HEK293T (cell line): Measurements from ENCODE around the gene PHLDA3.

ENCODE experiments used
- ARNT ChIP-seq: fragments of 450-650 bp; IDR thresholded peaks from 2 replicates; pipeline ENCODE4 v1.6.1; 2017; ENCODE audit warnings: mild to moderate bottlenecking
- CTBP1 ChIP-seq: fragments of 450-650 bp; IDR thresholded peaks from 2 replicates; pipeline ENCODE4 v1.6.1; 2016; ENCODE audit warnings: borderline replicate concordance
- ELF4 ChIP-seq: fragments of 450-650 bp; IDR thresholded peaks from 2 replicates; pipeline ENCODE4 v1.6.1; 2017; ENCODE audit warnings: antibody characterized with exemption
- FOXA1 ChIP-seq: fragments of 450-650 bp; IDR thresholded peaks from 2 replicates; pipeline ENCODE4 v1.6.1; 2016; ENCODE audit warnings: mild to moderate bottlenecking
- FOXK2 ChIP-seq: fragments of 450-650 bp; IDR thresholded peaks from 2 replicates; pipeline ENCODE4 v1.6.1; 2016; ENCODE audit warnings: mild to moderate bottlenecking
- FOXM1 ChIP-seq: fragments of 450-650 bp; IDR thresholded peaks from 2 replicates; pipeline ENCODE4 v1.6.1; 2017; ENCODE audit warnings: mild to moderate bottlenecking, borderline replicate concordance
- HDGF ChIP-seq: fragments of 450-650 bp; IDR thresholded peaks from 2 replicates; pipeline ENCODE4 v1.6.1; 2017; ENCODE audit warnings: antibody characterized with exemption, borderline replicate concordance
- NFRKB ChIP-seq: fragments of 450-650 bp; IDR thresholded peaks from 2 replicates; pipeline ENCODE4 v1.6.1; 2016; ENCODE audit warnings: mild to moderate bottlenecking, moderate library complexity
- PKNOX1 ChIP-seq: fragments of 450-650 bp; IDR thresholded peaks from 2 replicates; pipeline ENCODE4 v1.6.1; 2016
- ZNF384 ChIP-seq: fragments of 450-650 bp; IDR thresholded peaks from 2 replicates; pipeline ENCODE4 v1.6.1; 2016

GRCh38 chr1:201503397-201504176 is 34.6 kb upstream of the PHLDA3 start:
- no peak for TF ChIP-seq FOXM1
- no peak for TF ChIP-seq ELF4
- TF ChIP-seq NFRKB, result no peak
- TF ChIP-seq ZNF384, result no peak
- no peak for TF ChIP-seq HDGF
- TF ChIP-seq FOXK2, result no peak
- no peak for TF ChIP-seq FOXA1
- TF ChIP-seq CTBP1, result no peak
- TF ChIP-seq PKNOX1, result no peak
- TF ChIP-seq ARNT, result no peak
